Stimulated activated naive CD4-positive, alpha-beta T cell treated with Interleukin-2 at 50 U/mL for 16 hours (primary cell): ENCODE results near the gene MAPK11.

Experiments
- DNase-seq: peaks from one replicate; lab custom pipeline; 2025; lab: John Stamatoyannopoulos, UW

MAPK11 gene

GRCh38 chr22:50269970-50270665, at the start of gene MAPK11:
TSS of gene MAPK11 (minus strand) at chr22:50270380. CDS start at chr22:50270292, 88 bp downstream.
- peak; percentile 68 for DNase-seq

- DNase-seq, result no peak
These were observed 49.3 kb upstream of the MAPK11 start for GRCh38 chr22:50319503-50319951.

GRCh38 chr22:50318698-50319411, 48.7 kb upstream of the MAPK11 start:
- no peak for DNase-seq

- DNase-seq, result no peak
These were observed 48.1 kb upstream of the MAPK11 start for GRCh38 chr22:50318356-50318697.

GRCh38 chr22:50317674-50318073, 47.5 kb upstream of the MAPK11 start:
- no peak for DNase-seq

- DNase-seq, result no peak
These were observed 47.0 kb upstream of the MAPK11 start for GRCh38 chr22:50317178-50317577.

GRCh38 chr22:50316114-50317065, 46.2 kb upstream of the MAPK11 start:
- DNase-seq, result no peak

GRCh38 chr22:50315289-50316113, 45.3 kb upstream of the MAPK11 start:
- DNase-seq, result no peak

- DNase-seq, result peak; percentile 70
These were observed 44.5 kb upstream of the MAPK11 start for GRCh38 chr22:50314455-50315288.

GRCh38 chr22:50314081-50314454, 43.9 kb upstream of the MAPK11 start:
- no peak for DNase-seq

GRCh38 chr22:50313600-50313999, 43.4 kb upstream of the MAPK11 start:
- DNase-seq, result no peak

GRCh38 chr22:50313021-50313420, 42.8 kb upstream of the MAPK11 start:
- DNase-seq, result no peak

- no peak for DNase-seq
These were observed 42.2 kb upstream of the MAPK11 start for GRCh38 chr22:50312371-50312770.

- no peak for DNase-seq
These were observed 41.6 kb upstream of the MAPK11 start for GRCh38 chr22:50311606-50312351.

- DNase-seq, result no peak
These were observed 40.8 kb upstream of the MAPK11 start for GRCh38 chr22:50310949-50311444.

- DNase-seq, result no peak
These were observed 40.0 kb upstream of the MAPK11 start for GRCh38 chr22:50310031-50310722.

- no peak for DNase-seq
These were observed 39.4 kb upstream of the MAPK11 start for GRCh38 chr22:50309601-50309991.

- no peak for DNase-seq
These were observed 38.9 kb upstream of the MAPK11 start for GRCh38 chr22:50308986-50309600.

GRCh38 chr22:50308597-50308935, 38.4 kb upstream of the MAPK11 start:
- no peak for DNase-seq
